GM21786 (cell line): ENCODE data around the gene TP53I13.

Experiments used
- ATAC-seq: cut with Tn5 transposase; IDR thresholded peaks from one replicate; pipeline ENCODE4 v1.9.1; 2021; ENCODE audit not compliant: unreplicated experiment

The TP53I13 gene

GRCh38 chr17:29591737-29592608 lies 23.5 kb downstream of the TP53I13 start:
- ATAC-seq: no peak

- ATAC-seq: no peak
Measured at GRCh38 chr17:29592850-29593551, 24.5 kb downstream of the TP53I13 start, which contains the start of gene ANKRD13B. Gene ANKRD13B (plus strand): TSS chr17:29593132. CDS start chr17:29593622, 490 bp downstream.

GRCh38 chr17:29593591-29594518 lies 25.4 kb downstream of the TP53I13 start:
- ATAC-seq: no peak

- ATAC-seq: no peak
Measured at GRCh38 chr17:29594519-29595090, 26.1 kb downstream of the TP53I13 start.

- no peak for ATAC-seq
Measured at GRCh38 chr17:29595107-29595942, 26.8 kb downstream of the TP53I13 start.

GRCh38 chr17:29595943-29596774 lies 27.7 kb downstream of the TP53I13 start:
- no peak for ATAC-seq

GRCh38 chr17:29596811-29597210 lies 28.3 kb downstream of the TP53I13 start:
- no peak for ATAC-seq

GRCh38 chr17:29597361-29598172 lies 29.1 kb downstream of the TP53I13 start:
- no peak for ATAC-seq

- ATAC-seq: no peak
Measured at GRCh38 chr17:29603109-29603674, 34.7 kb downstream of the TP53I13 start.

GRCh38 chr17:29607557-29608195 lies 39.2 kb downstream of the TP53I13 start:
- no peak for ATAC-seq

GRCh38 chr17:29608986-29609385 lies 40.5 kb downstream of the TP53I13 start:
- ATAC-seq: no peak

GRCh38 chr17:29610395-29610794 lies 41.9 kb downstream of the TP53I13 start:
- ATAC-seq: no peak

GRCh38 chr17:29611351-29612093 lies 43.0 kb downstream of the TP53I13 start:
- no peak for ATAC-seq

- ATAC-seq: no peak
Measured at GRCh38 chr17:29612094-29612403, 43.5 kb downstream of the TP53I13 start.

- no peak for ATAC-seq
Measured at GRCh38 chr17:29612404-29613280, 44.1 kb downstream of the TP53I13 start.

- ATAC-seq: no peak
Measured at GRCh38 chr17:29613352-29613837, 44.9 kb downstream of the TP53I13 start.
